GM19395 (cell line): ENCODE results near the gene AGMO.

ENCODE experiments used
- ATAC-seq: cut with Tn5 transposase; IDR thresholded peaks from one replicate; pipeline ENCODE4 v1.9.1; 2021; ENCODE audit warnings: mild to moderate bottlenecking, moderate library complexity; ENCODE audit not compliant: unreplicated experiment

Gene AGMO

DNA sequence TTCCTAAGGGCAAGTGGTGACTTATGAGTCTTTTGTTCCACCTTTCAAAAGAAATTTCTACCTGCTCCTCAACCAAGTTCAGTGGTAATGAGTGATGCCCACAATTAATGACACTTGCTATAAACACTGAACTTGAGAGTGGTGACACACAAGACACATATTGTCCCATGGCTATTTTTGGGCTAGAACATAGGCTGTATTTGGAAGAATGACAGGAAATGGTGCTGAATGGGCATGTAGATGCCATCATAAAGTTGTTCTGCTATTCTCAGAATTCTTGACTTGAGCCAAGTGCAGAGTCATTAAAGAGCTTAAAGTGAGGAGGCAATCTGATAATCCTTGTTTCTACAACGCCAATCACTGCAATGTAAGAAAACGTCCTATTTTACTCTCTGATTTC lies 313.3 kb downstream of the AGMO start:
- ATAC-seq: no peak

GRCh38 chr7:15245831-15246230 lies 316.0 kb downstream of the AGMO start:
- ATAC-seq: no peak

- no peak for ATAC-seq
Measured at GRCh38 chr7:15239801-15240200, 322.0 kb downstream of the AGMO start.

- no peak for ATAC-seq
Measured at GRCh38 chr7:15236952-15237351, 324.9 kb downstream of the AGMO start.

- no peak for ATAC-seq
Measured at GRCh38 chr7:15234431-15234830, 327.4 kb downstream of the AGMO start.

GRCh38 chr7:15228831-15229230 lies 333.0 kb downstream of the AGMO start:
- ATAC-seq: no peak

DNA sequence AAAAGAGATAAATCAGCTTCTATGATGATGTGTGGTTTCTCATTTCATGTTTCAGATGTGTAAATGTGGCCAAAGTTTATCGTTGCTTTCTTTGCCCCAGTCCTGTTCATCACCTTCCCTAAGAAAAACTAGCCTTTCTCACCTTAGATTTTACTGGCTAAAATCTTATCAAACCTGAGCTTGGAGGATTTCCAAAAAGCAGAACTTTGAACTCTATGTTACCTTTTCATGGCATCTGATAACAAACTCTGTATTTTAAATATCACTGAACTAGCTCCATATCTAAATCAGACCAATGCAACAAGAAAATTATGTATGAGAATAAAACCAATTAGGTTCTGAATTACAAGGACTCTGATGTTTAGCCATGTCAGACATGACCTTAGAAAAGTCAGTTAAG lies 335.8 kb downstream of the AGMO start:
- no peak for ATAC-seq

DNA sequence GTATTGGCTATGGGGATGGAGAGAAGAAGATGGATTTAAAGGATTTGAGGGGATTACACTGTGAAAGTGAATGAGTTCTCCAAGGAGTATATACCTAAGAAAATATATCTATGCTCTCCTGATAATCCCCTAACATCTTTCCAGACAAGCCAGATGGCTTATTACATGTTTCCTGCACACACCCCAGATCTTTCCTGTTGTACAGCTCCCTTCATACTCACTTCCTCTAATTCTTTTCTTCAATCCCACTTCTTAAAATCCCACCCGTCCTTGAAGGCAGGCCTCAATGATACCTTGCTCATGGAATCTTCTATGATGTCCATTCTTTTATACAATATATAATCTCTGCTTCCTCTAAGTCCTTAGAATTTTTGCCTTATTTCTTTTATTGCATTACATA lies 342.1 kb downstream of the AGMO start:
- no peak for ATAC-seq

DNA sequence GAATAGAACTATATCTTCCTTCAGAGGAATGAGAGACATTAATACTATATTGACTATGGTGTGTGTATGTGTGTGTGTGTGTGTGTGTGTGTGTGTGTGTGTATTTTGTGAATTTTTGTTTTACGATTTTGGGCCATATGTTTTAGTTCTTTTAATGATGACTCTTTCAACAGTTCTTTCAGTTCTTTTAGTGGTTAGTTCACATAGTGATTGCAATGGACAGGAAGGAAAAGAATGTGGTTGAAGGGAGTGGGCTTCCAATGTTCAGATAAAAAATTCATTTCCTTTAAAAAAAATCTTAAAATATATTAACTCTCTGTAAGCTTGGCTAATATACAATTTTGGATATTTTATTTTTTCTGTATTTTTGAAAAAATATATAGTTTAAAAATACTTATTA lies 343.6 kb downstream of the AGMO start:
- ATAC-seq: no peak

DNA sequence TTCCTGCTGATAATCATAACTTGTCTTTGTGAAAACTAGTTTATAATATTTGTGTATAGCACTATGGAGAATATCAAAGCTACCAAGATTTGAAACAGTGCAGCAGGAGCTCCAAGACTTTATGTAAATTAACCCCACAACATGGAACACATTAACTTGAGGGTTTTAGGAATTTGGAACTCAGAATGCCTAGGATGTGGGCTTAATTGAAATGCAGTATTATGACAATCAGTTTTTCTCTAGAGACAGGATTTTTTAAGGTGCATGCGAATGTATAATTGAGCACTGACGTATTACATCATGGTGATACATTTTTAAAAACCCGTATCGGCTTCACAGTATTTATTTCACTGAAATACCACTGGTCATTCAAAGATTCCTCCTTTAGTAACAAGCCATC lies 346.2 kb downstream of the AGMO start:
- no peak for ATAC-seq

GRCh38 chr7:15214976-15215375 lies 346.8 kb downstream of the AGMO start:
- no peak for ATAC-seq

DNA sequence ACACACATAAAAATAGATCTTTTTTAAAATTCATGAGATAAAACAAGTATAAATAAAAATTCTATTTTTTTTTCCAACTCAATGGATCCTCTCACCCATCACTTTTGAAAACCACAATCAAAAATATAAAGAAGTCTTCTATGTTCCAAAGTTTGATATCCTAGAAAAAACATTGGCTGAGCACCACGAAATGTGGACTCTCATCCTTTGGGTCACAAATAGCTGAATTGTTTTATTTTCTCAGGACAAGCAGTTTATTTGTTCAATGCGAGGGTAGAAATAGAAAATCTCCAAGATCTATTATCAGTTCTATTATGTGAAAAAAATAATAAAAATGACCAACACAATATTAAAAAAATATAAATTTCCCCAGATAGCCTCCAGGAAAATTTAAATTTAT lies 348.7 kb downstream of the AGMO start:
- ATAC-seq: no peak

- no peak for ATAC-seq
Measured at GRCh38 chr7:15209429-15209828, 352.4 kb downstream of the AGMO start.

DNA sequence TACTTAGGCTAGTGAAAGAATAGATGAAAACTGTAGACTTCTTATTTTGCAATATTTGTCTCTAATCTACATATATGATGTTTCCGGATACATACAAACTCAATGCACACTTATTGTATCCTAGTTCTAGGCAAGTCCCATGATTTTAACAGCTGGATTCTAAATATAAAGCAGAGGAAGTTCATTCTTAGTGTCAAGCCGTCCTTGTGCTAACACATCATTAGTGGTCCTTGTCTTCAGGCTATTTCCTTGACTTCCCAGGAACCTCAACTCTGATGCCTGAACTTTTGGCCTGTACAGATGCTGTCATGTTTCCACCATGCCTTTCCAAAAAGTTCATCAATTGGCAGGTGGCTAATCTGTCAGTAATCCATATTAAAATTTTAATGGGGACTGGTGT lies 357.4 kb downstream of the AGMO start:
- ATAC-seq: no peak

- ATAC-seq: no peak
Measured at GRCh38 chr7:15199482-15199881, 362.3 kb downstream of the AGMO start.

DNA sequence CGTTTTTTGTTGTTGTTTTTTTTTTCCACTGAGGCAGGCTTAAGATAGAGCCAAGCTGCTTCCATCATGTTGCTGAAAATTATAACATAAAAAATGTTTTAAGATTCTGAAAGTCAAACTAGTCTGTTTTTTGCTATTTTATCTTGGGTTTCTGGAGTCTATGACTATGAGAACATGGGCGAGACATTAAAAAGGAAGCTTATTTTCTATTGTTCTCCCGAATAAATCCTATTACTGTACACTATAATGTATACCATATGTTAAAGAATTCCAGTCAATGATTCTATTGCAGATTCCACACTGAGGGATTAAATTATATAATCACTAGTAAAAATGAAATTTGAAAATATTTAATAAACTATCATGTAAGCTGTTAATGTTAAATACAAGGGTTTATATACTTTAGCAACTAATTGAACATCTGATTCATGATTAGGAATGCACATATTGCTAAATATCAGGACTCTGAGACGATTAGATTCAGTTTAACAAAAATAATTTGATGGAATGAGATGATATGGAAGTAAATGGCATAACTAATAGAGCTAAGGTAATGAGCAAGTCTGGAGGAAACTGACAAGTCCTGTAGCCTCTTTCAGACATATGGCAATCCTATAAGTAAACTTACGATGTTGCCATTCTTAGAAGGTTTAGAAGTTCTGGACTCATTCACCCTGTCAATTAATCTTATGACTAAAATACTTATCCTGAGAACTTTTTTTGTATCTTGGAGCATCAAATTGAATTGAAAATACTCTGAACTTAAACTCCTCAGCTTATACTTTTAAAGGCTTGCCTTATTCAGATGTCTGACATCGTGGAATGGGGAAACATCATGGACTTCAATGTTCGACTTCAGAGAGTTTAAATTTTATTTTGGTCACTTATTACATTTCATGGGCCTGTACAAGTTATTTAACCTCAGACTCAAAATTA lies 364.5 kb downstream of the AGMO start:
- no peak for ATAC-seq

GRCh38 chr7:15178065-15178464 lies 383.8 kb downstream of the AGMO start:
- no peak for ATAC-seq

DNA sequence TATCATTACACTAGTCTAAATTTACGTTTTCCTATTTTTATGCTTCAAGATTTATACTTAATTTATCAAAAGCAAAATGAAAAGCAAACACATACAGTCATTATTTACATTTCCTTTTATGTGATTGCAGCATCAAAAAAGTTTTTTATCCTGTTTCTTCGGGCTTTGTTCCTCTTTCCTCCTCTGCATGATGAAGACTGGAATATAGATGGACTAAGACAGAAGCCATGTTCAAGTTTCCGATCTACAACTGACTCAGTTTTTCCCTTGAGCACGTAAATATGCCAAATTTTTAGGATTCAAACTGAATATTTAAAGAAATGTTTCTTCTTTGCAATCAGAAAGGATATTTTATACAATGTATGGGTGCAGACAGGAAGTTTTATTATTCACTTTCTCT lies 385.7 kb downstream of the AGMO start:
- ATAC-seq: no peak

DNA sequence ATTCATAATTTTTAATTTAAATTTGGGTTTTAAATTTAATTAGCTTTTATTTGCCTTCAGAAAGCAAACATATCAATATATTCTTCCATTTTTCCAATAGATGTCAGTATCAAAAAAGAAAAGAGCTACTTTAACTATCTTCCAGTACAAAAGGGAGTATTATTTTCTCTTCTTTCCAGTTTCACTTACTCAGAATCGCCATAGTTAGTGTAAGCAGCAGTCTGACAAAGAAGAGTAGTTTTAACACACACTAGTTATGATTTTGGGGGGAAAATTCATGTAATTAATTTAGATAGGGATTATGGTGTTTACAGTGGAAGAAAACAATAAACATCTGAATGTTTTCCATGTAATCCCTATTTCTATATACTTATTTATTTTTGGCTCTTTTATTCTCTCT lies 386.7 kb downstream of the AGMO start:
- ATAC-seq: no peak

DNA sequence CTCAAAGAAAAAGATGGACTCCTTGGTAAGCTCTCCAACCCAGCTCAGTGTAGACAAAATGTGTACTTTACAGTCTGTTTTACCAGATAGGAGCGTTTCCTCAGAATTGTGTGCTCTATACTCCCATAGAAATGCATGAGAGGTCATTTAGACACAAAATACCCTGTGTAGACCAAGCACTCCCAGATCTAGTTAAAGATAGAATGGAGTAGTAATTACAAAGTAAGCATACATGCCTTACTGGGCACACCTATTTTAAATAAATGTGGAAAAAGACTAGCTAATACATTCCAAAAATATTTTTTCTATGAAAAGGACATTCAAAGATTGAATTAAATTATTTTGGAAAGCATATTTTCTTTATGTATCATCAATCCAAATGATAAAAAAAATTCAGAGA lies 387.3 kb downstream of the AGMO start:
- no peak for ATAC-seq

- ATAC-seq: no peak
Measured at GRCh38 chr7:15168489-15168888, 393.3 kb downstream of the AGMO start.

DNA sequence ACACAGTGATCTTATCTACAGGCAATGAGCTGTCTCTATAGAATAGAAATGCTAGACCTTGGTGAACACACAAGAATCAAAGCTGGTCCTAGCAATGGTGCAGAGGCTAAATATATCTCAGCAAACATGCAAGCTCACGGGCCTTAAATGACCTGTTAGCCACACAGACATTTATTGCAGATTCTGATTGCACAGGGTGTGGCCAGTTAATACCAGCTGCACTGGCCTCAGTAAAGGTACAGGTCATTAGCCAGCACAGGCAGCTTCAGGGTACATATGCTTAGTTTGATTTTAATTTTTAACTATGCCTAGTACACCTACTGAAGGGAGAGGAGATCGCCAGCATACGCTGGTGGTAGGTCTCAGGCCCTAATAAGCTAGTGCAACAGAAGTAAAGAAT lies 393.9 kb downstream of the AGMO start:
- no peak for ATAC-seq

DNA sequence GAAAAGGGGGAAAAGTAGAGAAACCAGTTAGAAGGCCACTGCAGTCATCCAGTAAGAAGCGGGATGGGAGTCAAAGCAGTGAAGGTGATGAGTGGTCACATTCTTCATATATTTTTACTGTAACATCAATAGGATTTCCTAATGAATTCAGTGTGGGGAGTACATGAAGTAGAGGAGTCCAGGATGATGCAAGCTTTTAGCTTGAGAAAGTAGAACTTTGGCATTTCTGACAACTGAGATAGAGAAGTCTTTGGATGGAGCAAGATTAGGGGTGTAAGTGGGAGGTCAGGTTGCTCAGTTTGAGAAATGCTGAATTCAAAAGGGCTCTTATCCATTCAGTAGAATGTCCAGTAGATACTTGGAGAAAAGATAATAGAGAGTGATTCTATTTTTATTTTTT lies 395.2 kb downstream of the AGMO start:
- no peak for ATAC-seq
